IMR-90 (cell line): ENCODE results near the gene CXCL1. TPM values are rescaled to one million over a fixed set of nuclear protein-coding genes. Genes with fewer than 3 reads are reported as not detected.

ENCODE experiments used
- ATAC-seq: fragments of 200-7000 bp; cut with Tn5 transposase; 2 replicates; pipeline ENCODE4 v1.9.1; 2020; ENCODE audit warnings: low read depth, mild to moderate bottlenecking, moderate library complexity
- BruUV-seq: library from RNA; stranded (reverse); fragments of 400-500 nt; replicated peaks from 2 replicates; lab custom pipeline; 2021; lab: Mats Ljungman, UMichigan
- CTCF ChIA-PET: fragments of 300-600 bp; formaldehyde crosslinking; extraction: SDS; loops from one replicate; lab custom pipeline; 2021; ENCODE audit warnings: antibody characterized with exemption; lab: Yijun Ruan, JAX
- POLR2A ChIA-PET: fragments of 300-600 bp; sonication (Branson Sonifier 250); formaldehyde crosslinking; loops from one replicate; lab custom pipeline; 2022; ENCODE audit warnings: antibody characterized with exemption; ENCODE audit not compliant: unreplicated experiment; lab: Charles Lee
- DNase-seq: peaks from one replicate; pipeline ENCODE4 v3.0.0; 2013
- H2AFZ ChIP-seq: replicated peaks from 2 replicates; pipeline ENCODE3; 2013; ENCODE audit warnings: low read length, mild to moderate bottlenecking; ENCODE audit not compliant: poor library complexity
- H2AK5ac ChIP-seq: 2 replicates; pipeline ENCODE4 v1.6.1; 2013; ENCODE audit warnings: low read depth, low read length, inconsistent platforms
- H2AK9ac ChIP-seq: replicated peaks from 2 replicates; pipeline ENCODE3; 2013; ENCODE audit warnings: mild to moderate bottlenecking, low read depth, low read length, moderate library complexity; ENCODE audit not compliant: poor library complexity
- H2BK120ac ChIP-seq: 2 replicates; pipeline ENCODE4 v1.6.1; 2013; ENCODE audit warnings: low read depth, low read length, inconsistent platforms
- H2BK15ac ChIP-seq: 3 replicates; pipeline ENCODE4 v1.6.1; 2013; ENCODE audit warnings: low read depth, low read length, inconsistent platforms
- H2BK20ac ChIP-seq: 2 replicates; pipeline ENCODE4 v1.6.1; 2013; ENCODE audit warnings: low read depth, mild to moderate bottlenecking, inconsistent platforms, low read length, moderate library complexity
- H2BK5ac ChIP-seq: 2 replicates; pipeline ENCODE4 v1.6.1; 2013; ENCODE audit warnings: mild to moderate bottlenecking, low read depth, low read length, inconsistent platforms; ENCODE audit not compliant: poor library complexity, severe bottlenecking
- H3K14ac ChIP-seq: replicated peaks from 2 replicates; pipeline ENCODE4 v1.6.1; 2013; ENCODE audit warnings: low read depth, low read length, inconsistent platforms
- H3K18ac ChIP-seq: 2 replicates; pipeline ENCODE4 v1.6.1; 2013; ENCODE audit warnings: low read depth, low read length, control low read depth
- H3K23ac ChIP-seq: 2 replicates; pipeline ENCODE4 v1.6.1; 2013; ENCODE audit warnings: low read depth, low read length, inconsistent platforms
- H3K27ac ChIP-seq: 2 replicates; pipeline ENCODE4 v1.5.1; 2013; ENCODE audit warnings: mild to moderate bottlenecking, control low read depth, low read length; ENCODE audit not compliant: insufficient read depth
- H3K27me3 ChIP-seq: 2 replicates; pipeline ENCODE4 v1.6.1; 2013; ENCODE audit warnings: low read length; ENCODE audit not compliant: control insufficient read depth, insufficient read depth
- H3K36me3 ChIP-seq: 2 replicates; pipeline ENCODE4 v1.6.1; 2013; ENCODE audit warnings: low read length, mixed read lengths; ENCODE audit not compliant: control insufficient read depth, insufficient read depth
- H3K4ac ChIP-seq: 2 replicates; pipeline ENCODE4 v1.6.1; 2013; ENCODE audit warnings: low read depth, low read length, inconsistent platforms
- H3K4me1 ChIP-seq: 2 replicates; pipeline ENCODE4 v1.6.1; 2013; ENCODE audit warnings: low read length, mixed read lengths; ENCODE audit not compliant: control insufficient read depth, insufficient read depth
- H3K4me2 ChIP-seq: 2 replicates; pipeline ENCODE4 v1.6.1; 2013; ENCODE audit warnings: low read depth, mild to moderate bottlenecking, control low read depth, low read length, moderate library complexity
- H3K4me3 ChIP-seq: 2 replicates; pipeline ENCODE4 v1.5.1; 2013; ENCODE audit warnings: low read depth, mild to moderate bottlenecking, control low read depth, low read length, moderate library complexity; ENCODE audit not compliant: insufficient read depth
- H3K56ac ChIP-seq: 2 replicates; pipeline ENCODE4 v1.6.1; 2013; ENCODE audit warnings: low read length, inconsistent platforms; ENCODE audit not compliant: insufficient read depth; ENCODE audit errors: extremely low read depth
- H3K79me1 ChIP-seq, 2 experiments: 2 replicates each; pipeline ENCODE4 v1.6.1; 2013; ENCODE audit warnings: low read length in 2 of 2, inconsistent platforms in 1 of 2, low read depth in 1 of 2
- H3K9ac ChIP-seq: 2 replicates; pipeline ENCODE4 v1.6.1; 2013; ENCODE audit warnings: low read depth, low read length, control low read depth
- H3K9me1 ChIP-seq: 2 replicates; pipeline ENCODE4 v1.6.1; 2013; ENCODE audit warnings: low read length, inconsistent platforms; ENCODE audit not compliant: insufficient read depth
- H3K9me3 ChIP-seq: 2 replicates; pipeline ENCODE4 v1.6.1; 2013; ENCODE audit warnings: low read length; ENCODE audit not compliant: control insufficient read depth, insufficient read depth
- H4K20me1 ChIP-seq: 2 replicates; pipeline ENCODE4 v1.6.1; 2013; ENCODE audit warnings: low read length, inconsistent platforms; ENCODE audit not compliant: insufficient read depth
- H4K5ac ChIP-seq: 2 replicates; pipeline ENCODE4 v1.6.1; 2013; ENCODE audit warnings: mild to moderate bottlenecking, low read depth, low read length, control low read depth
- H4K8ac ChIP-seq, 2 experiments: 2 replicates each; pipeline ENCODE4 v1.6.1; 2013; ENCODE audit warnings: low read depth in 2 of 2, low read length in 2 of 2, control low read depth in 1 of 2, inconsistent platforms in 1 of 2
- H4K91ac ChIP-seq: 2 replicates; pipeline ENCODE4 v1.6.1; 2013; ENCODE audit warnings: low read depth, low read length, inconsistent platforms; ENCODE audit not compliant: insufficient read depth
- BHLHE40 ChIP-seq: fragments of 150-350 bp; IDR thresholded peaks from 2 replicates; pipeline ENCODE4 v1.6.1; 2016; ENCODE audit warnings: mild to moderate bottlenecking, low read depth, low read length
- CEBPB ChIP-seq: IDR thresholded peaks from 2 replicates; pipeline ENCODE4 v1.6.1; 2012; ENCODE audit warnings: low read depth, low read length, improper control_type of control experiment
- CHD1 ChIP-seq: IDR thresholded peaks from 2 replicates; pipeline ENCODE4 v1.6.1; 2012; ENCODE audit warnings: low read depth, low read length, improper control_type of control experiment
- FOS ChIP-seq: fragments of 150-350 bp; IDR thresholded peaks from 2 replicates; pipeline ENCODE4 v1.6.1; 2016; ENCODE audit warnings: low read depth, low read length
- MAFK ChIP-seq: IDR thresholded peaks from 2 replicates; pipeline ENCODE4 v1.6.1; 2012; ENCODE audit warnings: low read depth, low read length, improper control_type of control experiment
- MAZ ChIP-seq: IDR thresholded peaks from 2 replicates; pipeline ENCODE4 v1.6.1; 2012; ENCODE audit warnings: low read depth, mild to moderate bottlenecking, low read length, improper control_type of control experiment, moderate library complexity, borderline replicate concordance
- MXI1 ChIP-seq: IDR thresholded peaks from 2 replicates; pipeline ENCODE4 v1.6.1; 2012; ENCODE audit warnings: low read depth, mild to moderate bottlenecking, low read length, moderate library complexity, borderline replicate concordance
- NFE2L2 ChIP-seq: fragments of 150-350 bp; IDR thresholded peaks from 2 replicates; pipeline ENCODE4 v1.6.1; 2016; ENCODE audit warnings: low read depth, mild to moderate bottlenecking, low read length
- POLR2A ChIP-seq: IDR thresholded peaks from 2 replicates; pipeline ENCODE4 v1.6.1; 2012; ENCODE audit warnings: mild to moderate bottlenecking, low read depth, low read length
- RAD21 ChIP-seq: IDR thresholded peaks from 2 replicates; pipeline ENCODE4 v1.6.1; 2012; ENCODE audit warnings: low read length, improper control_type of control experiment
- RCOR1 ChIP-seq: IDR thresholded peaks from 2 replicates; pipeline ENCODE4 v1.6.1; 2012; ENCODE audit warnings: mild to moderate bottlenecking, low read length, improper control_type of control experiment; ENCODE audit not compliant: insufficient replicate concordance
- RFX5 ChIP-seq: IDR thresholded peaks from 2 replicates; pipeline ENCODE4 v1.8.0; 2012; ENCODE audit warnings: low read depth, mild to moderate bottlenecking, low read length, moderate library complexity
- SMC3 ChIP-seq: fragments of 150-350 bp; IDR thresholded peaks from 2 replicates; pipeline ENCODE4 v1.6.1; 2016; ENCODE audit warnings: low read depth, mild to moderate bottlenecking, antibody characterized with exemption, low read length, moderate library complexity
- whole genome bisulfite sequencing, 2 experiments: methylation state at CpG; one replicate each; pipeline versions ENCODE4 v1.1.5 to v1.1.7; 2013; ENCODE audit warnings: missing lambda C conversion rate in 2 of 2; ENCODE audit not compliant: insufficient read length in 1 of 2; ENCODE audit errors: extremely low coverage in 2 of 2; 5-methylcytosine and 5-hydroxymethylcytosine counted together
- dilution Hi-C: fragments of 300-500 bp; cut with HindIII; formaldehyde crosslinking; loops from one replicate; pipeline ENCODE4 v1.14.3; 2018; ENCODE audit warnings: low sequenced_read_pairs; ENCODE audit not compliant: unreplicated experiment
- in situ Hi-C: fragments of 300-500 bp; cut with MboI; formaldehyde crosslinking; loops from 3 replicates; pipeline ENCODE4 v1.14.3; 2019; ENCODE audit warnings: low sequenced_read_pairs, inconsistent platforms, mixed read lengths
- intact Hi-C: fragments of 100-400 bp; cut with micrococcal nuclease; formaldehyde crosslinking; loops from 2 replicates; pipeline ENCODE4 v1.10.0; 2022
- polyA plus RNA-seq, 3 experiments: library from polyadenylated mRNA; depleted of rRNA; stranded (reverse); fragments of >200 nt; gene quantifications; 2 replicates each; pipeline ENCODE4 v1.2.3, GENCODE V29; 2012; ENCODE audit warnings: low replicate concordance in 1 of 3
- total RNA-seq: library from RNA; depleted of rRNA; stranded (reverse); fragments of >200 nt; gene quantifications from 2 replicates; pipeline ENCODE4 v1.2.3, GENCODE V29; 2012
- TF ChIP-seq, protein P1 (sequence below): fragments of 150-350 bp; IDR thresholded peaks from 2 replicates; pipeline ENCODE4 v1.6.1; 2017; ENCODE audit warnings: mild to moderate bottlenecking, antibody characterized with exemption, low read length, low read depth

The CXCL1 gene
- total and polyA plus RNA-seq, 2 of the 4 experiments (the other 2 are of a cell fraction) = 2.0 TPM; not detected in 1

DNA sequence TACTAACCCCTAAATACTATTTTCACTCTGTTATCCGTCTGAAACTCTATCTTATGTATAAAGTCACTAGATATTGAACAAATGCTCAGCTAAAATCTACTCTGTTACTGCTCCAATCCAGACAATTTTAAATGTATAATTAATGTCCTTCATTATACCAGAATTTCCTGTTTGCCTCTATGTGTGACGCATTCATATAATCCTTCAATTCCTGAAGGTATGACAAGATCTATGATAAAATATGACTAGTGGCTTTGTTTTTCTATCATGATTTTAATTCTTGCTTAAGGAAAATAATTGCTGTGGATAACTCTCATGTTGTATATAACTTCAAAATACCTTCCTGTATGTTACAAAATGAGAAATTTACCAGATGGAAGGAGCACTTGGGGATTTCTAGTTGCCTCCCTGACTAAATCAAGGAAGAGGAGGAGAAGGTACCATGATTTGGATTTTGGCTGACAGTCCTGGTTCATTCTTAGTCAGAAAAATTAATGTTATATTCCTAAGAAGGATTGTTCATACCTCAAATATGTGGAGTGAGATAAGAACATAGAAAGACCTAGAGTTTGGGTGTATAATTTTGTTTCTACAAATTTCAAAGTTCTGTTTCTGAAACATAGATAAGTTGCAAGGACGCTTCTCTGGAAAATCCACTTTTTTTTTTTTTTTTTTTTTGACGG, 27.8 kb upstream of the CXCL1 start:
- H3K4me1 ChIP-seq = 0 out of 2 replicates have a peak, but pooled peaks cover 2% of the 10 kb centered on the region
- WGBS, 2 experiments = no CpG with 5 or more reads among the region's 4 CpGs
- H4K5ac ChIP-seq = no peak overlapping the region
- H3K79me1 ChIP-seq = no peaks in the 10 kb centered on the region
- no peak overlapping the region for H2BK20ac ChIP-seq
- no peak overlapping the region for H2BK120ac ChIP-seq
- no peak overlapping the region for H3K4me2 ChIP-seq
- no peak overlapping the region for H2AK9ac ChIP-seq
- H2AFZ ChIP-seq = no peak overlapping the region
- no peak overlapping the region for H2BK5ac ChIP-seq
- no peak overlapping the region for H4K91ac ChIP-seq
- H4K20me1 ChIP-seq = no peaks in the 10 kb centered on the region
- TF ChIP-seq MAFK (no peak), RFX5 (no peak), SMC3 (no peak), FOS (no peak), CHD1 (no peak), BHLHE40 (no peak), MAZ (no peak), NFE2L2 (no peak), RAD21 (no peak), MXI1 (no peak), CEBPB (no peak), POLR2A (no peak), RCOR1 (no peak)
- TF ChIP-seq, protein P1, sequence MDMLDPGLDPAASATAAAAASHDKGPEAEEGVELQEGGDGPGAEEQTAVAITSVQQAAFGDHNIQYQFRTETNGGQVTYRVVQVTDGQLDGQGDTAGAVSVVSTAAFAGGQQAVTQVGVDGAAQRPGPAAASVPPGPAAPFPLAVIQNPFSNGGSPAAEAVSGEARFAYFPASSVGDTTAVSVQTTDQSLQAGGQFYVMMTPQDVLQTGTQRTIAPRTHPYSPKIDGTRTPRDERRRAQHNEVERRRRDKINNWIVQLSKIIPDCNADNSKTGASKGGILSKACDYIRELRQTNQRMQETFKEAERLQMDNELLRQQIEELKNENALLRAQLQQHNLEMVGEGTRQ = no peak
- no peak overlapping the region for H3K9ac ChIP-seq
- no peak overlapping the region for H2AK5ac ChIP-seq
- H3K36me3 ChIP-seq = no peaks in the 10 kb centered on the region
- intact Hi-C loops (no loop called here), in situ Hi-C loops (no loop called here), dilution Hi-C loops (no loop called here)
- no peaks in the 10 kb centered on the region for H3K9me3 ChIP-seq
- ChIA-PET CTCF (interaction anchor here (0.6 kb wide), 1 partner anchor 636 kb away, joined by 3 read pairs; no protein-coding TSS in a partner anchor), POLR2A (no interaction called here)
- H3K4me3 ChIP-seq = no peak overlapping the region
- no peak overlapping the region for H3K4ac ChIP-seq
- no peak overlapping the region for H3K14ac ChIP-seq
- DNase-seq (no peak), ATAC-seq (no peak)
- no peak overlapping the region for H4K8ac ChIP-seq
- no peak overlapping the region for H3K18ac ChIP-seq
- no TSS peak for BruUV-seq
- H2BK15ac ChIP-seq = no peak overlapping the region
- no peaks in the 10 kb centered on the region; the same call in 1 of the 2 replicates for H3K9me1 ChIP-seq
- H3K56ac ChIP-seq = no peak overlapping the region
- no peak overlapping the region for H3K23ac ChIP-seq
- peaks cover 13% of the 10 kb centered on the region for H3K27me3 ChIP-seq
- H3K27ac ChIP-seq = no peak overlapping the region
